HG02943 (cell line): ENCODE measurements around the gene FBXW2.
"Not testable (repeated sequence)": the region's sequence is repeated elsewhere in the genome, so short reads cannot be mapped to it uniquely, and the experiment has no call there.

Experiments
- ATAC-seq: cut with Tn5 transposase; IDR thresholded peaks from one replicate; pipeline ENCODE4 v1.9.1; 2021; ENCODE audit warnings: mild to moderate bottlenecking, low read depth, moderate library complexity; ENCODE audit not compliant: unreplicated experiment

The FBXW2 gene

DNA sequence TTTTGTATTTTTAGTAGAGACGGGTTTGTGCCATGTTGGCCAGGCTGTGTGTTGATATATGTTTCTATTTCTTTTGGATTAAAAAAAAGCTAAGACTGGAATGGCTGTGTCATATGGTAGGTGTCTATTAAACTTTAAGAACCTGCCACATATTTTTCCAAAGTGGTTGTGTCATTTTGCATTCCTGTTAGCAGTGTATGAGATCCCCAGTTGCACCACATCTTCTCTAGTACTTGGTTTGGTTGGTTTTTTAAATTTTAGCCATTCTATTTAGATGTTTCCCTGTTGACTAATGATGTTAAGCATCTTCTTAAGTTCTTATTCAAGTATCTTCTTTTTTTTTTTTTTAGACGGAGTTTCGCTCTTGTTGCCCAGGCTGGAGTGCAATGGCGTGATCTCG, 42.8 kb downstream of the FBXW2 start:
- ATAC-seq: no peak

GRCh38 chr9:120746366-120746765, 46.9 kb downstream of the FBXW2 start:
- not testable (repeated sequence) for ATAC-seq

DNA sequence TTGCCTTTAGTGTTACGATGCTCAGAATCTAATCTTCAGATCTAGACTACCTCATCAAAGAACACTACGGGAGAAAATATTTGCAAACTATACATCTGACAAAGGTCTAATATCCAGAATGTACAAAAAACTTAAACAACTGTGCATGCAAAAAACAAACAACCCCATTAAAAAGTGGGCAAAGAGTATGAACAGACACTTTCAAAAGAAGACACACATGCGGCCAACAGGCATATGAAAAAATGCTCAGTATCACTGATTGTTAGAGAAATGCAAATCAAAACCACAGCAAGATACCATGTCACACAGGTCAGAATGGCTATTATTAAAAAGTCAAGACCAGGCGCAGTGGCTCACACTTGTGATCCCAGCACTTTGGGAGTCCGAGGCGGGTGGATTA, 47.9 kb downstream of the FBXW2 start:
- ATAC-seq: no peak

- no peak for ATAC-seq
Measured at GRCh38 chr9:120742951-120743416, 50.2 kb downstream of the FBXW2 start.

GRCh38 chr9:120741701-120742100, 51.5 kb downstream of the FBXW2 start:
- ATAC-seq: no peak

DNA sequence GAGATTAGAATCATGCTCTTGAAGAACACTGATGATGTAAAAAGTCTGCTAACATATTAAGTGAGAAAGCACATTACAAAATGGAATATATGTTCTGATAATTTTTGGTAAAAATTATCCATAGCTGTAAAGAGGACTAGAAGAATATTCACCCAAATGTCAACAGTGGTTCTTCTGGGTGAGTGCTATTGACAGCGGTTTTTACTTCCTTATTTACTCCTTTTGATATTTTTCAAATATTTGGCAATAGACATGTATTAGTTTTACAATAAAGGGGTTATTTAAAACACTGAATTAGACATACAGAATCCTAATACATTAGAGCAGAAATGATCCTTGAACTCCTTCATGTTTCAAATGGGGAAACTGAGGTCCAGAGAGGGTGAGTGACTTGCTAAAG, 52.0 kb downstream of the FBXW2 start:
- no peak for ATAC-seq

- no peak for ATAC-seq
Measured at GRCh38 chr9:120740132-120740531, 53.1 kb downstream of the FBXW2 start.

DNA sequence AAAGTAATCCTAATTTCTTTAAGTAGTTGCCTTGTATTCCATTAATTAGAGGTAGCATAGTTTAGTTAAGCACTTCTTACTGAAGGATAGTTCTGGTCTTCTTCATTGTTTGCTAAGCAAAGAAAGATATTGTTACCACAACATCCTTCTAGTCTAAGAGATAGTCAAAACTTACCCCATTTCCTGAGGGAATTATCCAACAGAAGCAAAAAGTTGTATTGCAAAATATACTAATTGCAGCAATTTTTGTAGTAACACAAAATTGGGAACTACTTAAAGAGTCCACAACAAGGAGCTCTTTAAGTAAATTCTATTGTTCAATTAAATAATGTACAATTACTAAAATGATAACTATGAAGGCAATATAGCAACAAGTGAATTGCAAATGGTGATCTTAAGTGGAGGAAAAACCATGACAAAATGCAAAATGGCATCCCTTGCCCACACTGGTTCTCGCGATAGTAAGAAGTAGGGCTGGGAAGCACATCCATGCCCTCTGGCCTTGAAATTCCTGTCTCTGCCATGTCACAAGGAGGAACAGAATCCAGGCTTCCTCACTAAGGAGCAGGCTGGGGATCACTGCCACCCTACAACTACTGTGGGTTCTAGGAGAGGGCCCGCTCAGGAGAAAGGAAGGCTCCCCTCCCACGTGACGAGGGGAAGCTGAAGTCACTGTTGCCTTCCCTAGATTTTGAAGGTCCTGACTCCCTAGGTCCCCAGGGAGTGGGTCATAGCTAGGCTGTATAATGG, 55.6 kb downstream of the FBXW2 start:
- ATAC-seq: no peak

DNA sequence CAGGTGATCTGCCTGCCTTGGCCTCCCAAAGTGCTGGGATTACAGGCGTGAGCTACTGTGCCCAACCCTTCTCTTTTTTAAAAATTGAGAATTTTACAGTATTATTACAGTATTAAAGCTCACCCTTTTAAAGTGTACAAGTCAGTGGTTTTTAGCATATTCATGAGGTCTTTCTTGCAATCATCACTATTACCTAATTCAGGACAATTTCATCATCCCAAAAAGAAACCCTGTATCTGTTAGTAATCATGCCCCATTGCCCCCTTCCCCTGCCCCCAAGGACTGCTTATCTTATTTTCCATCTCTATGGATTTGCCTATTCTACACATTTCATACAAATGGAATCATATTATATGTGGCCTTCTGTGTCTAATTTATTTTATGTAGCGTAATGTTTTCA, 56.3 kb downstream of the FBXW2 start:
- ATAC-seq: no peak

- no peak for ATAC-seq
Measured at GRCh38 chr9:120735415-120736126, 57.6 kb downstream of the FBXW2 start.

DNA sequence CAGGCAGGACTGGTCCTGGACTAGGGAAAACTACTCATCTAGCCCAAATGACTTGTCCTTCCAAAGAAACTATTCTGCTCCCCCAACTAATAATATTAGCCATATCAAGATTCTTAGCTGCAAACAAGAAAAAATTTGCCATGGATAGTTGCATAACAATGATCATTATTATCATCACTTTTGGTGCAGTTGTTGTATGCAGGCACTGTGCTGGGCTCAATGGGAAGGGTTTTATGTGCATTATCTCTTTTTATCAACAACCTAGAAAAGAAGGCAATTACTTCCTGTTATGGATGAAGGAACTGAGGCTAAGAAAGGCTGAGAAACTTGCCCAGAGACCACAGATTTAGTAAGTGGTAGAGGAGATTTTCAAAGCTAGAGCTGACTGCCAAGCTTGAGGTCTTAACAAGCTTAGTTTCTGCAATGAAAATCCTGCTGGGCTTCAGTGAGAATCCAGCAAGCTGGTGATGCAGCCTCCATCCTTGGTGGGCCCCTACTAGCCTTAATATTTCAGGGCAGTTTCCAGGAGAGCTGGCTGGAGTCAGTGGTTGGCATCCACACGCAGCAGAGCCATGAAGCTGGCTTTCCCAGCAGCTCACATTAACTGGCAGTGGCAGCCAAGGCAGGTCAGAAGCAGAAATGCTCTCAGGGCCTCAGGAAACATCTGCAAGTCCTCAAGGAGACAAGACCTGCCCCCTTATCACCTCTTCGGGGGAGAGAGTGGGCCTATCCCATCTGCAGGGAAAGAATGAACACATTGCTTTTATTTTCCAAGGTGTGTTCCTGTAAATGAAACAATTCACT, 58.4 kb downstream of the FBXW2 start:
- no peak for ATAC-seq

- ATAC-seq: no peak
Measured at GRCh38 chr9:120733190-120733589, 60.0 kb downstream of the FBXW2 start.

- ATAC-seq: no peak
Measured at GRCh38 chr9:120730654-120731514, 62.3 kb downstream of the FBXW2 start.

DNA sequence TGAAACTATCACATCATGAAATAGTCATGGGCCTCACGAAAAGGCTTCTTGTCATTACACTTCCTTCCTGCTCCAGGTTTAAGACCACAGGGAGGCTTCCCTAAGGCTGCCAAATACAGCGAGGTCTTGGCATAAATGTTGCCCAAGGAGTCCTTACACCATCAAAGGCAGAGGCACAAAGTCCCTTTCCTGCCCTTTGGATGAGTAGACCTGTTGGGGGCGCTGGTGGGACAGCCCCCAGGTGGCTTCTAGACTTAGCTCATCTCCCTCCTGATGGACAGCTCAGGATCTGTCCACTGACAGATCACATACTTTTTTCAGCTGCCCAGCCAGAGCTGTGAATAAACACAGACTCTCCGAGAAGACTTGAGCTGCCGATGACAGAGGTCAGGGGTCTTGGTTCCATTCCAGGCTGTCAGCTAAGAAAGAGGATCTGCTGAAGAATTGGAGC, 63.4 kb downstream of the FBXW2 start:
- ATAC-seq: no peak

- no peak for ATAC-seq
Measured at GRCh38 chr9:120726484-120726883, 66.7 kb downstream of the FBXW2 start.

- no peak for ATAC-seq
Measured at GRCh38 chr9:120725907-120726306, 67.3 kb downstream of the FBXW2 start.

GRCh38 chr9:120724757-120725400, 68.3 kb downstream of the FBXW2 start:
- no peak for ATAC-seq

DNA sequence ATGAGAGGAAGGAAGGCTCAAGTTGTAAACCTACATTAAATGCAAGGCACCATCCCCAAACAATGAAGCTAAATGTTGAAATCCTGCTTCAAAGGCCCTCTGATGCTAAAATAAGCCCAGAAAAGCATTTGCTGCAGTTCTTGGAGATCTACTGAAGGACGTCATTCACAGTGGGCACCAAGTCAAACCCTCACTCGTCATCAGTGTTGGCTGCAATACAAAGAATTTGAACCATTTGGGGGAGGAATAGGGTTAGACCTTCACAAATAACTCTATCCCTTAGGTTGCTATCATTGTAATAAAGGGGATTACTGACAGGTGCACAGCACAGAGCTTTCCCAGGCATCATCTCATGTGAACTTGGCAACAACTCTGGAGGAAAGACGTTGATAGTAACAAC, 69.7 kb downstream of the FBXW2 start:
- no peak for ATAC-seq

DNA sequence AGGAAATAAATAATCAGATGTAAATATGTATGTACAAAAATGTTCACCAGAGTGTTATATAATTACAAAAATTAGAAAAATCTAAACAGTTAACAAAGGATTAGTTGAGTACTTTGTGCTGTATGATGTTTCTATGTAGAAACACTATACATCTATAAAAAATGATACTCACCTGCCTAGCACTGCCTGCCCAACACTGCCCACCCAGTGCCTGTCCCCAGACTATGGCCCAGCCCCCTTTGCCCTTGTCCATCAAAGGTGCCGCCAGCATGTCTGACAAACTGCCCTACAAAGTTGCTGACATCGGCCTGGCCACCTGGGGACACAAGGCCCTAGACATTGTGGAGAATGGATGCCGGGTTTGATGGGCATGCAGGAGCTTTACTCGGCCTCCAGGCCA, 72.8 kb downstream of the FBXW2 start:
- no peak for ATAC-seq

DNA sequence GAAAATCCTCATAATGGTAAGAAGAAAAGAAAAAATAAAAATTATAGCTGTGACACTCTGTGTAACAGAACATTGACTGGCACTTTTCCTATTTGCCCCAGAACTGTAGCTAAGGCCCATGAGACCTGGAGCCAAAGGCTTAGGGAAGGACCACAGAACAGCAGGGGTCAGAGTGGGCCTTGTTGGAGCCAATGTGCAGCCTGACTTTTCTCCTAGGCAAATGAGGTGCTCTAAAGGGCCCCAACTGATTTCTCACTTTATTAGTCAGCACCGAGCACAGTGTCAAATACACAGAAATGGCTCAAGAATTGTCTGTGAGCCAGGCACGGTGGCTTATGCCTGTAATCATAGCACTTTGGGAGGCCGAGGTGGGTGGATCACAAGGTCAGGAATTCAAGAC, 74.9 kb downstream of the FBXW2 start:
- no peak for ATAC-seq
